NCI-H2196 treated with DMSO at 0.1 percent for 48 hours (cell line): Measurements from ENCODE around the gene UPP2.

Source experiments
- DNase-seq: peaks from one replicate; lab custom pipeline; 2025; ENCODE audit not compliant: unreplicated experiment; lab: John Stamatoyannopoulos, UW

The UPP2 gene

DNA sequence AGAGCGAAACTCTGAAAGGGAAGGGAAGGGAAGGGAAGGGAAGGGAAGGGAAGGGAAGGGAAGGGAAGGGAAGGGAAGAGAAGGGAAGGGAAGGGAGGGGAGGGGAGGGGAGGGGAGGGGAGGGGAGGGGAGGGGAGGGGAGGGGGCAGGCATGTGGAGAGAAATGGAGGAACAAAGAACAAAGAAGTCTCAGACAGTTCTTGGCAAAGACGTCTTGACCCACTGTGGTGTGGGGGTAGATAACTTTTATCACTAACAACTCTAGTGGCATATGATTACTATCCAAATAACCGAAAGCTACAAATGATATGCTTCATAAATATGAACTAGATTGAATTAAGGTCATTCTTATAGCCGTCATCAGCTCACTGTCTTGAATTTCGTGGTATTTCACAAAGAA is 3.2 kb downstream of the UPP2 start:
- DNase-seq = no peak

GRCh38 chr2:158112992-158113391 is 11.3 kb downstream of the UPP2 start:
- DNase-seq = no peak

DNA sequence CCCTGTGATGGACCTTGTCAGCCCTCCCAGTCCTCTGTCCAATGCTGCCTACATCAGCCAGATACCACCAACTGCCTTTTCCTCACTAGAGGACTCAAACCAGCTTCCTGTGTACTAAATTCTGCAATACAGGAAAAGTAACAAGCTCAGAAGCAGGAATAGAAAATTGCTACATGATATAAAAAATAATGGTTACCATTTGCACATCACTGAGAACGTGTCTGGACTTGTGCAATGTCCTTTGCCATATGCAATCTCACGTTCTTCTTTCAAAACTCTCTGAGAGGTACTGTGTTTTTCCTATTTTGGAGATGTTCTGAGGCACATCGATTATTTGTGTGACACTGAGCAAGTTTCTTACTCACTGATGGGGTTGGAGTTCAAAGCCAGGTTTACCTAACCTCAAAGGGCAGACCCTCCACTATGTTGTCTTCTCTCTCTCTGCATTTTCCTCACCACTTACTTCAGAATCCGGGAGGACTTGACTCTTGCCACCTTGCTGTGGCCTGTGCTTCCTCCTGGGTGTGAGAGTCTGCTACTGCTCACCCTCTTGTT is 12.1 kb downstream of the UPP2 start:
- DNase-seq = no peak

DNA sequence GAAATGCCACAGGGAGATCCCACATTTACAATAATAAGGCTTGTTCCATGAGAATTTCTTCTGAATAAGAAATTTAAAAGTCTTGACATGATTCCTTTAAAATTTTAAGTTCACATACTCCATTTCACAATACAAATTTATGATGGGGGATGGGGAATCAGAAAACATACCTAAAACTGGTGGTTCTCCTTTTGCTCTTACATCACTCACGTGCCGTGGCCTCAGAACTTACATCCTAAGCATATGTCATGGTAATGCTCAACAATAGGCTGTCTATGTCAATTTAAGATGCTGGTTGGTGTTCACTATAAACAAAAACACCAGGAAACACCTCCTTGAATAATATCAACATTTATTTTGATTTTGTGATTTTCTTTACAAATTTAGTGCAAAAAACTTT is 12.8 kb downstream of the UPP2 start:
- DNase-seq = no peak

DNA sequence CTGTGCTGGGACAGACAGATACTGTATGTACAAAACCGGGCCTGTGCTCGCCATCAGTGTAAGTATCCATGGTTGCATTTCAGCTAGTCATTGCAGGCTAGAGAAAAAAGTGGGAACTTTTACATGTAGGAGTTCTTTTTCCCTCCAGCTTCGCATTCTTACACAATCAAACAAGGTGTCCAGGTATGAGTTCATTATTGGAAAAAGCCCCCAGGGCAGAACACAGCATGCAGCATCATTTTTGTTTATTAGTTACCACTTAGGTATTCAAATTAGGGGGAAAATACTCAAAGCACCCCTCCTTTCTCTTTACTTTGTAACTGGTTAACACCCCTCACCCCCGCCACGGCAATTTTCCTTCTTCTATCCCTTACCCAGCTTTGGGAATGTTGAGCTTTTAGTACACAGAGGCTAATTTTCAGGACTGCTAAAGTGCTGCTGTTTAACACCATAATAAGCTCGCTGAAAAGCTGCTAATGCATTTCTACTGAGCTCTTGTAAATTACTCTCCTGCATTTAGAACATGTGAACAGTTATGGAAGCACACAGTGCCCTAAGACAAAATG is 13.6 kb downstream of the UPP2 start:
- DNase-seq = no peak

- DNase-seq = no peak
These were observed 15.3 kb downstream of the UPP2 start for GRCh38 chr2:158116936-158117335.

DNA sequence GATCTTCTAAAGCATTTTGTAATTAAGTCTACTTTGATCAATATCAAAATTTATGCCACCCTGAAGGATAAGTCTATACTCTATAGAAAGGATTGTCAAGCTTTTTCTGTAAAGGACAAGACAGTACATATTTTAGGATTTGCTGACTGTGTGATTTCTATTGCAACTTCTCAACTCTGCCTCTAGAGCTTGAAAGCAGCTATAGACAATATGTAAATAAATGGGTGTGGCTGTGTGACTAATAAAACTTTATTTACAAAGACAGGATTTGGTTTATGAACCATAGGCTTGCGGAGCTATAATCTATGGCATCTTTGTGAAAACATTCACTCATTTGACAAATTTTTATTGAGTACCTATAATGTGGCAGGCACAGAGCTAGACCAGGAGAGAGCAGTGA is 18.4 kb downstream of the UPP2 start:
- DNase-seq = no peak

GRCh38 chr2:158120664-158121641 is 19.3 kb downstream of the UPP2 start:
- DNase-seq = no peak

- no peak for DNase-seq
These were observed 23.2 kb downstream of the UPP2 start for GRCh38 chr2:158124896-158125295.

- no peak for DNase-seq
These were observed 24.3 kb downstream of the UPP2 start for GRCh38 chr2:158125756-158126498.

GRCh38 chr2:158127380-158127804 is 25.7 kb downstream of the UPP2 start:
- no peak for DNase-seq

GRCh38 chr2:158128168-158128973 is 26.7 kb downstream of the UPP2 start:
- DNase-seq = no peak

- DNase-seq = no peak
These were observed 27.4 kb downstream of the UPP2 start for GRCh38 chr2:158129037-158129436.

DNA sequence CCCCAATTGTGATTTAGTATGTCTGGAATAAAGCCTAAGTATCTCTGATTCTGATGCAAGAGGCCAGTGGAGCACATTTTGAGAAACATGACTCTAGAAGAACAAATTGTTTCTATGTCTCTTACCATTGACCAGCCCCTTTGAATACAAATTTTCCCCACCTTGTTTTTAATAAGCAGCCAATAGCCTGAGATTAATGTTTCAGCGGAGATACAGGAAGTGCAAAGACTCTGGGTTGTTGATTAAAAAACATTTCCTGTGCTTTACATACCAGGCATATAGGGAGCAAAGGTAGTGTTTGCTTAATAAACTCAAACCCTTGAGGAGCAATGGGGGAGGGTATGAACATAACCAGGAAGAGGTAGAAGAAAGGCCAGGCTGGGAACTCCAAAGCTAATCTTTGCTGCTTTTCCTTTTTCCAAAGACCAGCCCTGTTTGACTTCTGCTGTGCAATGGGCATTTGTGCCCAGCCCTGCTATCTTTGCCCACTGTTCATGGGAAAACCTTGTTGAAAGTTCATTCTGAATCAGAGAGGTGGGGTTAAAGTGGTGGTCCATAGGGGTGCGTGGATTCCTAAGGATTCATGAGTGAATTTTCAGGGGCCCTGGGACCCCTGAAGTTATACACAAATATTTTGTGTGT is 29.3 kb downstream of the UPP2 start:
- DNase-seq = no peak

GRCh38 chr2:158131483-158131912 is 29.8 kb downstream of the UPP2 start:
- no peak for DNase-seq

DNA sequence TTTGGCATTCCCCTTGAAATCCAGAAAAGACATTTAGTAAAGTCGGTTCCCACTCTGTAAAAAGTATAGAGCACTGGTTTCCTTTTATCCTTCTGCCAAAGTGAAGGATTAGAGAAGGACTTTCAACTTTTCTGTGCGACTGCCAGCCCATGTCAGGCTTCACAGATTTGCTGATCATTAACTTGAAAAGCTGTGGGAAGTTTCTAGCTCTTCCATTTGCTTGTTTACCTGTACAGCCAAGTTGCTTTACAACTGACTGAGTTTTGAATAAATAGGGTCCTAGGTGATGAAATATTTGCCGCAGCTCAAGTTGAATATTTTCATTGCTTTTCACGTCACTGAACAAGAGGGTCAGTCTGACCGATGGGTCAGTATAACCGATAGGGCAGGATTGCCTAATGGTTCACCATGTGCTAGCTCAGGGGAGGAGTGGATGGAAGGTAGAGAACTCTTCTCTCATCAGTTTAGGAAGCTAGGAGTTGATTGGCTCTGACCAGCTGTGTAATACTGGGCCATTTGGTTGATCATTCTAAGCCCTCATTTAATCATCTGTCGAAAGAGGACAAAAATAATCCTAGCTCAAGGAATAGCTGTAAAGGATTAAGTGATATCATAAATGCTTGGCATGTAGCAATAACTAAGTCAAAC is 30.4 kb downstream of the UPP2 start:
- no peak for DNase-seq

- DNase-seq = no peak
These were observed 32.4 kb downstream of the UPP2 start for GRCh38 chr2:158134055-158134454.

DNA sequence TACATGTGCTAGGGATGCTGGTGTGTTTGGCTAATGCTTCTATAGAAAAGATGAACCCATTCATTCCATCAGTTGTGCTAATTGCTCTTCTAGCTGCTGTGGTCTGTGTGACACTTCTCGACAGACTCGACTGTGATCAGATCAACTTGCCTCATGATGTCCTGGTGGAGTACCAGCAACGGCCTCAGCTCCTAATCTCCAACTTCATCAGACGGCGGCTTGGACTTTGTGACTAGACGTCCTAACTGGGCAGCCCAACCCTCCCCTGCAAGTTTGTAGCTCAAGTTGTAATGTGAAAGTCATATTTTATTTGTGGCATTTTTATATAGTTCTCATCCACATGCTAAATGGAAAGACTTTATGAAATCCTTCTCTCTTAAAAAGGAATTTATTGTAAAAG is 33.0 kb downstream of the UPP2 start:
- DNase-seq = no peak

- no peak for DNase-seq
These were observed 33.4 kb downstream of the UPP2 start for GRCh38 chr2:158135096-158135495.

DNA sequence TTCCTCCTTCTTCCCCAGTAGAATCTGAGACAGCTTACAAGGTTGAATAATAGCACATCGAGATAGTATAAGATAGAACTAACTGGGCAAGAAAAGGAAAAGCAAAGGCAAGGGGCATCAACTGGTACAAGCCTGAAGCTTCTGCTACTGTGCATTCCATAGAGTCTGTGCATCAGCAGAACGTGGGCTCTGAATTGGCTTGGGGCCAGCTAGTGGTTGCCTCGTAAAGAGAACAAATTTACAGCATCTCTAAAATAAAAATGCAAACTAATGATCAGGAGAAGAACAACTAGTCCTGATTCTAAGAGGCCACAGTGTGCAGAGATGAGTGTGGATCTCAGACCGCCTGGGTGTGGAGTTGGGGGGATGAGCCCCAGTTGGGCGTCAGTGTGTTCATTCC is 36.6 kb downstream of the UPP2 start:
- no peak for DNase-seq
